Measurements from ENCODE around the gene UTP18.
A peak's percentile ranks its signal among the peaks of the same experiment; 100 is the strongest.
"Not testable (repeated sequence)": the region's sequence is repeated elsewhere in the genome, so short reads cannot be mapped to it uniquely, and the experiment has no call there.

The UTP18 gene

GRCh38 chr17:51244041-51244440, 16.3 kb upstream of the UTP18 start:
- Histone ChIP-seq H3K36me3 (ENCODE audit: insufficient read depth, low read length) (peaks cover 11% of the 10 kb centered on the region), H2AFZ (ENCODE audit: low read depth, low read length) (no peak overlapping the region), H3K4me3 (ENCODE audit: low read length) (no peak overlapping the region), H3K9me3 (ENCODE audit: low read length) (no peaks in the 10 kb centered on the region), H3K4me1 (ENCODE audit: insufficient read depth, low read length) (no peaks in the 10 kb centered on the region), H3K27me3 (ENCODE audit: insufficient read depth, low read length) (no peaks in the 10 kb centered on the region)

- H3K4me3 ChIP-seq (ENCODE audit: low read length), result no peak overlapping the region
- peaks cover 17% of the 10 kb centered on the region for H3K36me3 ChIP-seq (ENCODE audit: insufficient read depth, low read length)
- no peaks in the 10 kb centered on the region for H3K4me1 ChIP-seq (ENCODE audit: insufficient read depth, low read length)
- no peaks in the 10 kb centered on the region for H3K27me3 ChIP-seq (ENCODE audit: insufficient read depth, low read length)
- peaks cover 4% of the 10 kb centered on the region for H3K9me3 ChIP-seq (ENCODE audit: low read length)
- H2AFZ ChIP-seq (ENCODE audit: low read depth, low read length), result no peak overlapping the region
Observed at GRCh38 chr17:51245535-51245934, 14.8 kb upstream of the UTP18 start.

- no peaks in the 10 kb centered on the region for H3K4me1 ChIP-seq (ENCODE audit: insufficient read depth, low read length)
- H3K4me3 ChIP-seq (ENCODE audit: low read length), result no peak overlapping the region
- no peak overlapping the region for H2AFZ ChIP-seq (ENCODE audit: low read depth, low read length)
- peaks cover 51% of the 10 kb centered on the region for H3K36me3 ChIP-seq (ENCODE audit: insufficient read depth, low read length)
- peaks cover 4% of the 10 kb centered on the region for H3K9me3 ChIP-seq (ENCODE audit: low read length)
- no peaks in the 10 kb centered on the region for H3K27me3 ChIP-seq (ENCODE audit: insufficient read depth, low read length)
Observed at GRCh38 chr17:51250314-51250840, 10.0 kb upstream of the UTP18 start.

- Histone ChIP-seq H3K36me3 (ENCODE audit: insufficient read depth, low read length) (peaks cover 52% of the 10 kb centered on the region), H3K4me1 (ENCODE audit: insufficient read depth, low read length) (no peaks in the 10 kb centered on the region), H3K9me3 (ENCODE audit: low read length) (peaks cover 4% of the 10 kb centered on the region), H3K27me3 (ENCODE audit: insufficient read depth, low read length) (no peaks in the 10 kb centered on the region), H3K4me3 (ENCODE audit: low read length) (no peak overlapping the region), H2AFZ (ENCODE audit: low read depth, low read length) (no peak overlapping the region)
Observed at GRCh38 chr17:51251010-51251409, 9.3 kb upstream of the UTP18 start.

- no peaks in the 10 kb centered on the region for H3K27me3 ChIP-seq (ENCODE audit: insufficient read depth, low read length)
- no peak overlapping the region for H3K4me3 ChIP-seq (ENCODE audit: low read length)
- no peak overlapping the region for H2AFZ ChIP-seq (ENCODE audit: low read depth, low read length)
- peaks cover 25% of the 10 kb centered on the region for H3K4me1 ChIP-seq (ENCODE audit: insufficient read depth, low read length)
- peaks cover 65% of the 10 kb centered on the region for H3K36me3 ChIP-seq (ENCODE audit: insufficient read depth, low read length)
- no peaks in the 10 kb centered on the region for H3K9me3 ChIP-seq (ENCODE audit: low read length)
Observed at GRCh38 chr17:51255673-51256072, 4.7 kb upstream of the UTP18 start.

- H3K27me3 ChIP-seq (ENCODE audit: insufficient read depth, low read length), result no peaks in the 10 kb centered on the region
- peaks cover 65% of the 10 kb centered on the region for H3K36me3 ChIP-seq (ENCODE audit: insufficient read depth, low read length)
Observed at GRCh38 chr17:51256101-51256500, 4.2 kb upstream of the UTP18 start.

GRCh38 chr17:51257150-51258081, 2.9 kb upstream of the UTP18 start:
- Histone ChIP-seq H3K36me3 (ENCODE audit: insufficient read depth, low read length) (peaks cover 53% of the 10 kb centered on the region), H3K4me3 (ENCODE audit: low read length) (peak overlapping the region; percentile 96), H3K9me3 (ENCODE audit: low read length) (no peaks in the 10 kb centered on the region), H3K4me1 (ENCODE audit: insufficient read depth, low read length) (peaks cover 35% of the 10 kb centered on the region), H3K27me3 (ENCODE audit: insufficient read depth, low read length) (no peaks in the 10 kb centered on the region), H2AFZ (ENCODE audit: low read depth, low read length) (no peak overlapping the region)

More at GRCh38 chr17:51256101-51256500, 4.2 kb upstream of the UTP18 start:
- no peak overlapping the region for H3K4me3 ChIP-seq (ENCODE audit: low read length)
- peaks cover 25% of the 10 kb centered on the region for H3K4me1 ChIP-seq (ENCODE audit: insufficient read depth, low read length)
- H3K9me3 ChIP-seq (ENCODE audit: low read length), result no peaks in the 10 kb centered on the region
- H2AFZ ChIP-seq (ENCODE audit: low read depth, low read length), result no peak overlapping the region

GRCh38 chr17:51258756-51259563, 1.4 kb upstream of the UTP18 start:
- Histone ChIP-seq H3K27me3 (ENCODE audit: insufficient read depth, low read length) (no peaks in the 10 kb centered on the region), H3K36me3 (ENCODE audit: insufficient read depth, low read length) (peaks cover 49% of the 10 kb centered on the region), H3K9me3 (ENCODE audit: low read length) (no peaks in the 10 kb centered on the region), H3K4me3 (ENCODE audit: low read length) (peak overlapping the region; percentile 96), H2AFZ (ENCODE audit: low read depth, low read length) (peak overlapping the region; percentile 64), H3K4me1 (ENCODE audit: insufficient read depth, low read length) (peaks cover 35% of the 10 kb centered on the region)

- Histone ChIP-seq H3K4me1 (ENCODE audit: insufficient read depth, low read length) (peaks cover 35% of the 10 kb centered on the region), H3K9me3 (ENCODE audit: low read length) (no peaks in the 10 kb centered on the region), H3K36me3 (ENCODE audit: insufficient read depth, low read length) (peaks cover 42% of the 10 kb centered on the region)
Observed at GRCh38 chr17:51259564-51260236, 646 bp upstream of the UTP18 start, which contains the start of gene MBTD1. TSS of gene MBTD1 (minus strand) at chr17:51260049. CDS start at chr17:51225161, 34,888 bp downstream.

GRCh38 chr17:51261024-51261963, 948 bp downstream of the UTP18 start:
- no peaks in the 10 kb centered on the region for H3K27me3 ChIP-seq (ENCODE audit: insufficient read depth, low read length)
- peak overlapping the region; percentile 96 for H3K4me3 ChIP-seq (ENCODE audit: low read length)
- peak overlapping the region; percentile 64 for H2AFZ ChIP-seq (ENCODE audit: low read depth, low read length)
- H3K9me3 ChIP-seq (ENCODE audit: low read length), result no peaks in the 10 kb centered on the region
- H3K36me3 ChIP-seq (ENCODE audit: insufficient read depth, low read length), result peaks cover 38% of the 10 kb centered on the region
- H3K4me1 ChIP-seq (ENCODE audit: insufficient read depth, low read length), result peaks cover 35% of the 10 kb centered on the region

More at GRCh38 chr17:51259564-51260236, 646 bp upstream of the UTP18 start, which contains the start of gene MBTD1:
- H3K4me3 ChIP-seq (ENCODE audit: low read length), result peak within 1 kb of the TSS; percentile 96
- H2AFZ ChIP-seq (ENCODE audit: low read depth, low read length), result peak within 1 kb of the TSS; percentile 64
- no peaks in the 10 kb centered on the region for H3K27me3 ChIP-seq (ENCODE audit: insufficient read depth, low read length)

- Histone ChIP-seq H3K9me3 (ENCODE audit: low read length) (no peaks in the 10 kb centered on the region), H3K36me3 (ENCODE audit: insufficient read depth, low read length) (peaks cover 37% of the 10 kb centered on the region)
Observed at GRCh38 chr17:51263006-51263405, 2.7 kb downstream of the UTP18 start.

GRCh38 chr17:51264466-51264865, 4.1 kb downstream of the UTP18 start:
- H3K4me3 ChIP-seq (ENCODE audit: low read length); H3K9me3 ChIP-seq (ENCODE audit: low read length); H2AFZ ChIP-seq (ENCODE audit: low read depth, low read length); H3K27me3 ChIP-seq (ENCODE audit: insufficient read depth, low read length): not testable (repeated sequence)
- peaks cover 11% of the 10 kb centered on the region for H3K4me1 ChIP-seq (ENCODE audit: insufficient read depth, low read length)
- peaks cover 45% of the 10 kb centered on the region for H3K36me3 ChIP-seq (ENCODE audit: insufficient read depth, low read length)

More at GRCh38 chr17:51263006-51263405, 2.7 kb downstream of the UTP18 start:
- no peak overlapping the region for H2AFZ ChIP-seq (ENCODE audit: low read depth, low read length)
- H3K4me3 ChIP-seq (ENCODE audit: low read length), result no peak overlapping the region
- H3K27me3 ChIP-seq (ENCODE audit: insufficient read depth, low read length), result no peaks in the 10 kb centered on the region
- peaks cover 22% of the 10 kb centered on the region for H3K4me1 ChIP-seq (ENCODE audit: insufficient read depth, low read length)

All from neuron (in vitro differentiated cells).